ENCODE data around the gene C19orf44. TPM values are rescaled to one million over a fixed set of nuclear protein-coding genes. Genes with fewer than 3 reads are reported as not detected.
"Not testable (repeated sequence)": the region's sequence is repeated elsewhere in the genome, so short reads cannot be mapped to it uniquely, and the experiment has no call there.

The C19orf44 gene
- polyA plus RNA-seq, 3 donors: 15.0 to 16.7 (median 16.2) TPM

DNA sequence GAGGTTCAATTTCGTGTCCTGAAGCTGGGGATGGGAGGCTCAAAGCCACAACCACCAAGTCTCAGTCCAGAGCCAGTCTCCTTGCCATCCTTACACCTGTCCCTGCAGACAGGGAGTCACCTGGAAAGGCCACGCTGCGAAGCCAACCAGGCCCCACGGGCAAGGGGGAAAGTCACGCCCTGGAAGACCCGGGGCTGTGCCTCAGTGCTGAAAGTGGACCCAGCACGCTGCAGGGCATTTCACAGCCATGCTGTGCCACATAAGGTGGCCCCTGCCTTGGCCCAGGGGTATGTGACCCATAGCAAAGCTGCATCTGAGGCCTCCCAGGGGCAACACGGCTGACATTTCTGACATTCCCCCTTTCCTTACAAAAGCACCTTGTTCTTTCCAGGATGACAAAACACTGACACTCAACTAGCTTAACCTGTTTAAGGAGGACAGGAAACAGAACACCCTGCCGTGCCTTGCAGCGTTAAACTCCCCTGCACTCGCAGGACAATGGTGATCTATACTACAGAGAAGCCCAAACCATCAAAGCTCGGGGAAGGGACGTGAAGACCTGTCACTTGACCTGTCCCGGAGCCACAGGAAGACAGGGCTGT is 31.2 kb downstream of the C19orf44 start:
- no peak for DNase-seq (ENCODE audit: extremely low read depth in 1 of 11, low read depth in 9 of 11, low spot score in 4 of 11)

GRCh38 chr19:16527971-16528521 is 31.9 kb downstream of the C19orf44 start:
- DNase-seq (ENCODE audit: extremely low read depth in 1 of 11, low read depth in 9 of 11, low spot score in 4 of 11): no peak

DNA sequence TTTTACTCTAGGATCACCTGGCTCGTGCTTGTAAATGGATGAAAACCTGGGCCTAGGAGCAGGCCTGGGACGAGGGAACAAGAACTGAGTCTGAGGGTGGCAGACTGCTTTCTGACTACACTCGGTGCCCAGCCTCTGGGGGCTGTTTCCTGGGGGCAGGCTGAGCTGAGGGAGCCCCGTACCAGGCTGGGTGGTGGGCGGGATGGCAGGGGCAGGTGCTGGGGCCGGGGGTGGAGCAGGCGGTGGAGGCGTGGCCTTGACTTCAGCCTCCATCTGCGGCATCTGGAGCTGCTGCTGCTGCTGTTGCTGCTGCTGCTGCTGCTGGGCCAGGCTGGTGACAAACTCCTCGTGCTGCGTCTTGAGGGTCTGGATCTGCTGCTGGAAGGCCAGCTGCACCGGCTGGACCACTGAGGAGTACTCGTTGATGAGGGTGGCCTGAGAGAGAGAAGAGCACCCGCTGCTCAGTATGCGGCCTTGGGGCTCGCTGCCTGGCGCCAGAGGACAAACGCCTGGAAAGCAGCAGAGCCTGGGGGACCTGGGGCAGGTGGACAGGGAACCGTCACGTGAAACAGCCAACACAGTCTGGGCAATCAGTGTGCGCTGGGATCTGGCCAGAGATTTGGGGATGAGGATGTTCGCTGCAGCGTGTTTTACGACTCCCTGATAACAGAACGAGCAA is 33.4 kb downstream of the C19orf44 start:
- no peak for DNase-seq (ENCODE audit: extremely low read depth in 1 of 11, low read depth in 9 of 11, low spot score in 4 of 11)

GRCh38 chr19:16530540-16531379 is 34.6 kb downstream of the C19orf44 start:
- DNase-seq (ENCODE audit: extremely low read depth in 1 of 11, low read depth in 9 of 11, low spot score in 4 of 11): no peak

DNA sequence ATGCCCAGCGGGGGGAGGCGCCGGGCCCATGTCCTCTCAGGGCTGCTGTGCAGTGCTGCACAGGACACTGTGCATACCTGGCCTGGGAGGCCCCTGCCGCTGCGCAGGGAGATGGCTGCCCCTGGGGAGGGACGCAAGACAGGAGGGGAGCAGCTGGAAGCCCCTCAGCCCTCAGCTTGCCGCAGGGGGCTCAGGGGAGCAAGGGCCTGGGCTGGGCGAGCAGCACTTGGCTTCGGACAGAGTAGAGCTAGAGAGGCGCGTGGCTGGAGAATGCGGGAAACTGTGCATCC is 35.1 kb downstream of the C19orf44 start:
- DNase-seq (ENCODE audit: extremely low read depth in 1 of 11, low read depth in 9 of 11, low spot score in 4 of 11): no peak

- no peak for DNase-seq (ENCODE audit: extremely low read depth in 1 of 11, low read depth in 9 of 11, low spot score in 4 of 11)
Observed at GRCh38 chr19:16532440-16533234, 36.4 kb downstream of the C19orf44 start.

DNA sequence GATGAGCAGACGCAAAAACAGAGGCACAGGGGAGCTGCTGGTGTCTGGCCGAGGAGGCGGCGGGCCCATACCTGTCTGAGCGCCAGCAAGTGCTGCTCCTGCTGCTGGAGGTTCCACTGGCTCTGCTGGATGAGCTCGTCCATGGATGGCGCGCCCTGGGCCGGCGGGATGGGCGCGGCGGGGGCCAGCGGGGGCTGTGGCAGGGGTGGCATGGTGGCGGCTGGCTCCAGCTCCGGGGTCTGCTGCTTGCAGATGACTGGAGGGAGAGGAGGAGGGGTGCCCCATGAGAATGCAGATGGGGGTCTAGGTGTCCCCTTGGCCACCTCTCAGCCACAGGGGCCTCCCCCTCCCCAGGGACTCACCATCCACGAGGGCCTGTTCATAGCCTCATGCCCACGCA is 39.2 kb downstream of the C19orf44 start:
- DNase-seq (ENCODE audit: extremely low read depth in 1 of 11, low read depth in 9 of 11, low spot score in 4 of 11): no peak

DNA sequence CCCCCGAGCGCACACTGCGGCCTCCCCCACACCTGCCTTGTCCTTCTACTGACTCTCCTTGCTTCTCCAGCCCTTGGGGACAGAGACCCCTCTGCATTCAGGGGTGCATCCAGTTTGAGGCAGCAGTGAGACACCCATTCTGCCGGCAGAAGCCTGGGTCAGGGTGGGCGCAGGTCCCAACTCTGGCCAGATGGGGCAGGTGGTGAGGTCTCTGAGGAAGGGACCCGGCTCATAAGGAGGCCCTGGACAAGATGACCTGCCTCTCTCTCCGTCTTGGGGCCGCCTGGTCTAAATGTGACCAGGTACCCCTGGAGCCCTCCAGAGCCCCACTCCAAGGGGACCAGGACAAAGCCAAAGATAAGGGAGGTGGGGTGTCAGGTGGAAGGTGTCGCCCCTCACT is 39.9 kb downstream of the C19orf44 start:
- no peak for DNase-seq (ENCODE audit: extremely low read depth in 1 of 11, low read depth in 9 of 11, low spot score in 4 of 11)

DNA sequence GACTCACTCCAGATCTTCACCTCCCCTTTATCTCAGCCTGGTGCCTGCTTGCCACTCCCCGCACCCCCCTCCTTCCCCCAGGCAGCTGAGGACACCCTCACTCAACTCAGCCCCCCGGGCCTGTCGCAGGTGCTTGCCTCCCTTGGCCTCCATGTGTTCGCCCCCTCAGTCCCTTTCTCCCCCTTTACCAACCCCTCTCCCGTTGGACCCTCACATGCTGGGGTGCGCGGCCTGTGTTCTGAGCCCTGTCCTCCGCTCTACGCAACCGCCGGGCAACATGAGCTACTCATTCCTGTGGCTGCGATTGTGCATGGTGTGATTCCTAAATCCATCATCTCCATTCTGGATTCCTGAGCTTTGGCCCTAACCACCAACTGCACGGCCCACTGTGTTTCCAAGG is 40.9 kb downstream of the C19orf44 start:
- DNase-seq (ENCODE audit: extremely low read depth in 1 of 11, low read depth in 9 of 11, low spot score in 4 of 11): no peak

- DNase-seq (ENCODE audit: extremely low read depth in 1 of 11, low read depth in 9 of 11, low spot score in 4 of 11): no peak
Observed at GRCh38 chr19:16540948-16541347, 44.8 kb downstream of the C19orf44 start.

DNA sequence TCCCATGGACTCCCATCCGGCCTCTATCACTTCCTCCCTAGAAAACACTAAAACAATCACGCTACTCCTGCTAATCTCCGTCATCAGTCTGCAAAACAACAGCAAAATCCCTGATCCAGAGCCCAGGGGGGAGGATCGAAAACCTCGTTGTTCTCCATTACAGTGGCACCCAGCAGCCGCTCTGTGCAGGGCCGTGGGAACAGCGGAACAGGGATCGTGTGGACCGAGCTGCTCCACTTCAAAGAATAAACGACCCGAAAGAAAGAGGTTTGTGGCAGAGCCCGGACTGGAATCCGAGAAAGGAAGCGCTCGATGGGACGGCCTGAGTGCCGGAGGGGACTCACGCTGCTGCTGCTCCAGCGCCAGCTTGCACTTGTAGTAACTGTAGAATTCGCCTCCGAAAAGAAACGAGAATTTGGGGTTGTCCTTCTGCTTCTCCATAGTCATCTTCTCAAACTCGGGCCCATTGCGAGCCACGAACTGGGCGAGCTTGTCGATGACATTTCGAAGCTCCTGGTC is 45.4 kb downstream of the C19orf44 start:
- no peak for DNase-seq (ENCODE audit: extremely low read depth in 1 of 11, low read depth in 9 of 11, low spot score in 4 of 11)

- DNase-seq (ENCODE audit: extremely low read depth in 1 of 11, low read depth in 9 of 11, low spot score in 4 of 11): peak; percentile 78 to 95 (median 91)
Observed at GRCh38 chr19:16542045-16542909, 46.1 kb downstream of the C19orf44 start, which contains the start of gene CHERP. Gene CHERP (minus strand): TSS chr19:16542437. CDS start chr19:16542378, 59 bp downstream.

DNA sequence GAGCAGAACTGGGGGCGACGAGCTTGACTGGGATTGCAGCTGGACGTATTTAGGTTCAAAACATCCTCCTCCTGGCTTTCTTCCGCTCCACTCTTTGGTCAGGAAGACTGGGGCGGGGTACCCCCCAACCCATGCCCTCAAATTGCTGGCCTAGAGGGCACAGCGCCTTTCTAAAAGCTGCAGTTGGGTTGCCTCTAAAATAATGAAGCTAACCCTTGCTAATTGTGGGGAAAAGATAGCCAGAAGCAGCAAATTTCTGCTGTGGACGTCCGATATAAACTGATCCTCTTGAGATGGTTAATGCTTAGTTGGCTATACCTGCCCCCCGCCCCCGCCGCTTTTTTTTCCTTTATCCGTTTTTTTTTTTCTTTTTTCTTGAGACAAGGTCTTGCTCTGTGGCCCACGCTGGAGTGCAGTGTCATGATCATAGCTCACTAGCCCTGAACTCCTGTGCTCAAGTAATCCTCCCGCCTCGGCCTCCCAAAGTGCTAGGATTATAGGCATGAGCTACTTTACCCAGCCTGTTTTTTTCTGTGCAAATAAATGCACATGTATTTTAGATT is 46.8 kb downstream of the C19orf44 start:
- no peak for DNase-seq (ENCODE audit: extremely low read depth in 1 of 11, low read depth in 9 of 11, low spot score in 4 of 11)

GRCh38 chr19:16543734-16544133 is 47.5 kb downstream of the C19orf44 start:
- not testable (repeated sequence) for DNase-seq (ENCODE audit: extremely low read depth in 1 of 11, low read depth in 9 of 11, low spot score in 4 of 11)

- DNase-seq (ENCODE audit: extremely low read depth in 1 of 11, low read depth in 9 of 11, low spot score in 4 of 11): no peak
Observed at GRCh38 chr19:16544473-16545231, 48.5 kb downstream of the C19orf44 start.

DNA sequence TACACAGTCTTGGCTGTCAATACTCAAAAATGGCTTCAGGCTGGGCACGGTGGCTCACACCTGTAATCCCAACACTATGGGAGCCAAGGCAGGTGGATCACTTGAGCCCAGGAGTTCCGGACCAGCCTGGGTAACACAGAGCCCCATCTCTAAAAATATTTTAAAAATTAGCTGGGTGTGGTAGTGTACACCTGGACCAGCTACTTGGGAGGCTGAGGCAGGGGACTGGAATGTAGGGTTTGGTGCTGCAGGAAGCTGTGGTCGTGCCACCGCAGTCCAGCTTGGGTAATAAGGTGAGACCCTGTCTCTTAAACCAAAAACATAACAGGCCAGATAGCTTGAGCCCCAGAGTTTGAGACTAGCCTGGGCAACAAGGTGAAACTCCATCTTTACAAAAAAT is 52.8 kb downstream of the C19orf44 start:
- DNase-seq (ENCODE audit: extremely low read depth in 1 of 11, low read depth in 9 of 11, low spot score in 4 of 11): no peak

DNA sequence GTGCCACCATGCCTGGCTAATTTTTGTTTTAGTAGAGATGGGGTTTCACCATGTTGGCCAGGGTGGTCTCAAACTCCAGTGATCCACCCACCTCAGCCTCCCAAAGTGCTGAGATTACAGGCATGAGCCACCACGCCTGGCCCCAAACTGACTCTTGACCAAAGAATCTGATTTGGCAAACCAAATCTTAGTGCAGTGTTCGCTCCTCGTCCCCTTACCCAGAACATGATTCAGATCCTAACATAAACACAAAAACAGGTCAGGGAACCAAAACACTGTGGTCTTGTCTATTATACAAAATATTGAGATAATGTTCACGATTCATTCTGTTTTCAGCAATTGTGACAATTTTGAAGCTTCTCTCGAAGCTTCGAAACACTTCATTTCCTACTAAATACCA is 55.7 kb downstream of the C19orf44 start:
- not testable (repeated sequence) for DNase-seq (ENCODE audit: extremely low read depth in 1 of 11, low read depth in 9 of 11, low spot score in 4 of 11)

Data from renal cortex interstitium (tissue), 11 donors.